HL-60 (cell line): Measurements from ENCODE around the gene APOBEC3A.
"Not testable (repeated sequence)": the region's sequence is repeated elsewhere in the genome, so short reads cannot be mapped to it uniquely, and the experiment has no call there.

ENCODE experiments used
- DNase-seq, 2 experiments: peaks; one replicate each; pipeline ENCODE4 v3.0.0-alpha.2; 2010 to 2020; ENCODE audit warnings: low read depth in 1 of 2, low spot score in 1 of 2
- H3K27ac ChIP-seq: fragments of 250-450 bp; sonication (Bioruptor Pico); replicated peaks from 2 replicates; pipeline ENCODE4 v1.5.1; 2020; ENCODE audit warnings: mild to moderate bottlenecking, moderate library complexity
- H3K27me3 ChIP-seq: fragments of 250-450 bp; sonication (Bioruptor Pico); 2 replicates; pipeline ENCODE4 v1.5.1; 2021; ENCODE audit warnings: mild to moderate bottlenecking, moderate library complexity; ENCODE audit not compliant: insufficient read depth, poor library complexity, severe bottlenecking
- H3K4me3 ChIP-seq: replicated peaks from 2 replicates; pipeline ENCODE4 v1.5.1; 2011; ENCODE audit warnings: mild to moderate bottlenecking, control low read depth, low read length; ENCODE audit not compliant: insufficient read depth
- GABPA ChIP-seq: IDR thresholded peaks from 2 replicates; pipeline ENCODE4 v1.6.1; 2012; ENCODE audit warnings: low read depth
- POLR2AphosphoS5 ChIP-seq: IDR thresholded peaks from 2 replicates; pipeline ENCODE4 v1.6.1; 2012; ENCODE audit warnings: low read depth
- SPI1 ChIP-seq: IDR thresholded peaks from 2 replicates; pipeline ENCODE4 v1.6.1; 2012; ENCODE audit warnings: low read depth, mild to moderate bottlenecking, borderline replicate concordance
- TF ChIP-seq, protein P1 (sequence below): IDR thresholded peaks from one replicate; pipeline ENCODE4 v1.5.1; 2011; ENCODE audit warnings: low read length, control low read depth, inconsistent platforms; ENCODE audit not compliant: insufficient read depth
- TF ChIP-seq, protein P2 (sequence below): IDR thresholded peaks from 2 replicates; pipeline ENCODE4 v1.6.1; 2012; ENCODE audit warnings: low read depth; ENCODE audit not compliant: insufficient replicate concordance

The APOBEC3A gene

GRCh38 chr22:39003165-39003638 lies 45.8 kb downstream of the APOBEC3A start:
- Histone ChIP-seq H3K27ac (no peak overlapping the region), H3K27me3 (no peaks in the 10 kb centered on the region), H3K4me3 (no peak overlapping the region)
- peak; percentile 60 to 85 for DNase-seq
- TF ChIP-seq POLR2AphosphoS5 (no peak), SPI1 (peak; percentile 87), GABPA (no peak)
- TF ChIP-seq, protein P1, sequence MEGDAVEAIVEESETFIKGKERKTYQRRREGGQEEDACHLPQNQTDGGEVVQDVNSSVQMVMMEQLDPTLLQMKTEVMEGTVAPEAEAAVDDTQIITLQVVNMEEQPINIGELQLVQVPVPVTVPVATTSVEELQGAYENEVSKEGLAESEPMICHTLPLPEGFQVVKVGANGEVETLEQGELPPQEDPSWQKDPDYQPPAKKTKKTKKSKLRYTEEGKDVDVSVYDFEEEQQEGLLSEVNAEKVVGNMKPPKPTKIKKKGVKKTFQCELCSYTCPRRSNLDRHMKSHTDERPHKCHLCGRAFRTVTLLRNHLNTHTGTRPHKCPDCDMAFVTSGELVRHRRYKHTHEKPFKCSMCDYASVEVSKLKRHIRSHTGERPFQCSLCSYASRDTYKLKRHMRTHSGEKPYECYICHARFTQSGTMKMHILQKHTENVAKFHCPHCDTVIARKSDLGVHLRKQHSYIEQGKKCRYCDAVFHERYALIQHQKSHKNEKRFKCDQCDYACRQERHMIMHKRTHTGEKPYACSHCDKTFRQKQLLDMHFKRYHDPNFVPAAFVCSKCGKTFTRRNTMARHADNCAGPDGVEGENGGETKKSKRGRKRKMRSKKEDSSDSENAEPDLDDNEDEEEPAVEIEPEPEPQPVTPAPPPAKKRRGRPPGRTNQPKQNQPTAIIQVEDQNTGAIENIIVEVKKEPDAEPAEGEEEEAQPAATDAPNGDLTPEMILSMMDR, result peak; percentile 66
- TF ChIP-seq, protein P2, sequence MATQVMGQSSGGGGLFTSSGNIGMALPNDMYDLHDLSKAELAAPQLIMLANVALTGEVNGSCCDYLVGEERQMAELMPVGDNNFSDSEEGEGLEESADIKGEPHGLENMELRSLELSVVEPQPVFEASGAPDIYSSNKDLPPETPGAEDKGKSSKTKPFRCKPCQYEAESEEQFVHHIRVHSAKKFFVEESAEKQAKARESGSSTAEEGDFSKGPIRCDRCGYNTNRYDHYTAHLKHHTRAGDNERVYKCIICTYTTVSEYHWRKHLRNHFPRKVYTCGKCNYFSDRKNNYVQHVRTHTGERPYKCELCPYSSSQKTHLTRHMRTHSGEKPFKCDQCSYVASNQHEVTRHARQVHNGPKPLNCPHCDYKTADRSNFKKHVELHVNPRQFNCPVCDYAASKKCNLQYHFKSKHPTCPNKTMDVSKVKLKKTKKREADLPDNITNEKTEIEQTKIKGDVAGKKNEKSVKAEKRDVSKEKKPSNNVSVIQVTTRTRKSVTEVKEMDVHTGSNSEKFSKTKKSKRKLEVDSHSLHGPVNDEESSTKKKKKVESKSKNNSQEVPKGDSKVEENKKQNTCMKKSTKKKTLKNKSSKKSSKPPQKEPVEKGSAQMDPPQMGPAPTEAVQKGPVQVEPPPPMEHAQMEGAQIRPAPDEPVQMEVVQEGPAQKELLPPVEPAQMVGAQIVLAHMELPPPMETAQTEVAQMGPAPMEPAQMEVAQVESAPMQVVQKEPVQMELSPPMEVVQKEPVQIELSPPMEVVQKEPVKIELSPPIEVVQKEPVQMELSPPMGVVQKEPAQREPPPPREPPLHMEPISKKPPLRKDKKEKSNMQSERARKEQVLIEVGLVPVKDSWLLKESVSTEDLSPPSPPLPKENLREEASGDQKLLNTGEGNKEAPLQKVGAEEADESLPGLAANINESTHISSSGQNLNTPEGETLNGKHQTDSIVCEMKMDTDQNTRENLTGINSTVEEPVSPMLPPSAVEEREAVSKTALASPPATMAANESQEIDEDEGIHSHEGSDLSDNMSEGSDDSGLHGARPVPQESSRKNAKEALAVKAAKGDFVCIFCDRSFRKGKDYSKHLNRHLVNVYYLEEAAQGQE, result no peak

DNA sequence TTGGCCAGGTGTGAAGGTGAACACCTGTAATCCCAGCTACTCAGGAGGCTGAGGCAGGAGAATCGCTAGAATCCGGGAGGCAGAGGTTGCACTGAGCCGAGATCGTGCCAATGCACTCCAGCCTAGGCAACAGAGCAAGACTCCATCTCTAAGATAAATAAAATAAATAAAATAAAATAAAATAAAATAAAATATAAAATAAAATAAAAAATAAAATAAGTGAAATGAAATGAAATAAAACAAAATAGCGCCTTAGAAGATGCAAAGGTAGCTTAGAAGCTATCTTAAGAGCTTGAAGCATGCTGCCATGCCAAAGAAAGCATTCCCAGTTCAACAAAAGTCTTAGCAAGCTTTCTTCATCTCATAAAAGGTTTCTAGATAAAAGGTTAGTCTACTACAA lies 49.8 kb downstream of the APOBEC3A start:
- H3K4me3 ChIP-seq, result no peak overlapping the region
- TF ChIP-seq POLR2AphosphoS5 (no peak), GABPA (no peak)
- TF ChIP-seq, protein P1, result no peak
- no peak for DNase-seq
- H3K27me3 ChIP-seq, result no peaks in the 10 kb centered on the region
- no peak overlapping the region for H3K27ac ChIP-seq

DNA sequence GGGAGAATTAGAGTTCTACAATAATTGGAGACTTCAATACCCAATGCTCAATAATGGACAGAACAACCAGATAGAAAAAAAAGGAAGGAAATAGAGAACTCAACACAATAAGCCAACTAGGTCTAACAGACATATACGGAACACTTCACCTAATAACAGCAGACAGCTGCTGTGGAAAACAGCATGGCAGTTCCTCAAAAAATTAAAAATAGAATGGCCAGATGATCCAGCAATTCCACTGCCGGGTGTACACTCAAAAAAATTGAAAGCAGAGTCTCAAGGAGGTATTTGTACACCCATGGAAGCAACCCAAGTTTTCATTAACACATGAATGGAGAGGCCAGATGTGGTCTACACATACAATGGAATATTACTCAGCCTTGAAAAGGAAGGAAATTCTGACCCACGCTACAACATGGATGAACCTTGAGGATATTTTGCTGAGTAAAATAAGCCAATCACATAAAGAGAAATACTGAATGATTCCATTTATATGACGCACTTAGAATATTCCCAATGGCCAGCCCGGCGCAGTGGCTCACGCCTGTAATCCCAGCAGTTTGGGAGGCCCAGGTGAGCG lies 51.0 kb downstream of the APOBEC3A start:
- H3K4me3 ChIP-seq, H3K27me3 ChIP-seq, H3K27ac ChIP-seq, DNase-seq: not testable (repeated sequence)
- peak; percentile 52; the same call in 1 of the 2 replicates for TF ChIP-seq SPI1

DNA sequence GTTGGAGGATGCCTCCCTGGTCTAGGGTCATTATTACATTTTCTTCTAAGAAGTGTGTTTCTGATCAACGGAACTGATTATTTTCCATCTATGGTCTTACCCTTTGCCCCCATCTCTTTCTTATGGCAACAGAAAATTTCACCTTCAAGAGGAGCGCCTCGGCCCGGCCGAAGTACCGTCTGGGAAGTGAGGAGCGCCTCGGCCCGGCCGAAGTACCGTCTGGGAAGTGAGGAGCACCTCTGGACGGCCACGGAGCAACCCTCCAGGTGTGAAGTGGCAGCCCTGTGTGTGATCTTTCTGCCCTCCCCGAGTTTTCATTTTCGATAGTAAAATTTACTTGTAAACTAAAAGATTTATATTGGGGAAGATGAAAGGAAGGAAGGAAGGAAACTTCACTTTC lies 53.5 kb downstream of the APOBEC3A start:
- Histone ChIP-seq H3K27ac (no peak overlapping the region), H3K27me3 (no peaks in the 10 kb centered on the region), H3K4me3 (no peak overlapping the region)
- no peak for DNase-seq
- no peak for TF ChIP-seq GABPA
- TF ChIP-seq, protein P2, result no peak
- TF ChIP-seq POLR2AphosphoS5, result no peak
- TF ChIP-seq SPI1, result no peak
- TF ChIP-seq, protein P1, result no peak
